ENCODE data around the gene CERS6.

The CERS6 gene

GRCh38 chr2:168738062-168738461 lies 282.0 kb downstream of the CERS6 start:
- Histone ChIP-seq H3K4me3 (ENCODE audit: low read depth in 1 of 5, low read length in 5 of 5) (no peak overlapping the region), H3K27ac (ENCODE audit: low read depth, low read length) (no peak overlapping the region), H3K9ac (ENCODE audit: low read length in 5 of 5) (no peak overlapping the region), H3K27me3 (ENCODE audit: control insufficient read depth in 5 of 5, insufficient read depth in 4 of 5, low read length in 5 of 5) (no peaks in the 10 kb centered on the region), H3K9me3 (ENCODE audit: control insufficient read depth in 5 of 5, low read length in 5 of 5) (no peaks in the 10 kb centered on the region), H3K36me3 (ENCODE audit: control insufficient read depth in 5 of 5, insufficient read depth in 5 of 5, low read length in 5 of 5) (no peaks in the 10 kb centered on the region), H3K4me1 (ENCODE audit: control insufficient read depth in 5 of 5, insufficient read depth in 5 of 5, low read length in 5 of 5) (no peaks in the 10 kb centered on the region)

- H3K9ac ChIP-seq (ENCODE audit: low read length in 5 of 5): no peak overlapping the region
- no peaks in the 10 kb centered on the region for H3K9me3 ChIP-seq (ENCODE audit: control insufficient read depth in 5 of 5, low read length in 5 of 5)
- H3K27ac ChIP-seq (ENCODE audit: low read depth, low read length): no peak overlapping the region
- H3K4me1 ChIP-seq (ENCODE audit: control insufficient read depth in 5 of 5, insufficient read depth in 5 of 5, low read length in 5 of 5): peaks cover 0 to 3% (median 0%) of the 10 kb centered on the region in 5 donors
- H3K36me3 ChIP-seq (ENCODE audit: control insufficient read depth in 5 of 5, insufficient read depth in 5 of 5, low read length in 5 of 5): no peaks in the 10 kb centered on the region
- no peak overlapping the region for H3K4me3 ChIP-seq (ENCODE audit: low read depth in 1 of 5, low read length in 5 of 5)
- no peaks in the 10 kb centered on the region for H3K27me3 ChIP-seq (ENCODE audit: control insufficient read depth in 5 of 5, insufficient read depth in 4 of 5, low read length in 5 of 5)
Measured at GRCh38 chr2:168740360-168740759, 284.3 kb downstream of the CERS6 start.

DNA sequence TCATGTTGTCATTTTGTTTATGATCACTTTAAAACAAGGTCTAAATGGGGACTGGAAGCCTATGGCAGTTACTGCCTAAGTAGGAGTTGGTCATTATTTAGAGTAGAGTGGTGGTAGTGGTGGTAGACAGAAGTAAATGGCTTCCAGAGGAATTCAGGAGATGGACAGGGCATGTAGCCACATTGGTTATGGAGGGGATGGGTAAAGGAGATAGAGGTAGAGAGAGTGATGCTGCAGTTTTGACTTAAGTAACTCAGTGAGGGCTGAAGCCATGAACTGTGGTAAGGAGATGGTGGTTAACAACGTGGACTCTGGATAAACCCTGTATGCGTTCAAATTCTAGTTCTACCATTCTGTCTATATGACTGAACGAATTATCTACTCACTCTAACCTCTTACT lies 284.7 kb downstream of the CERS6 start:
- Histone ChIP-seq H3K36me3 (ENCODE audit: control insufficient read depth in 5 of 5, insufficient read depth in 5 of 5, low read length in 5 of 5) (no peaks in the 10 kb centered on the region), H3K9me3 (ENCODE audit: control insufficient read depth in 5 of 5, low read length in 5 of 5) (no peaks in the 10 kb centered on the region), H3K27me3 (ENCODE audit: control insufficient read depth in 5 of 5, insufficient read depth in 4 of 5, low read length in 5 of 5) (no peaks in the 10 kb centered on the region), H3K9ac (ENCODE audit: low read length in 5 of 5) (no peak overlapping the region), H3K27ac (ENCODE audit: low read depth, low read length) (no peak overlapping the region), H3K4me1 (ENCODE audit: control insufficient read depth in 5 of 5, insufficient read depth in 5 of 5, low read length in 5 of 5) (peaks cover 0 to 3% (median 0%) of the 10 kb centered on the region in 5 donors), H3K4me3 (ENCODE audit: low read depth in 1 of 5, low read length in 5 of 5) (no peak overlapping the region)

DNA sequence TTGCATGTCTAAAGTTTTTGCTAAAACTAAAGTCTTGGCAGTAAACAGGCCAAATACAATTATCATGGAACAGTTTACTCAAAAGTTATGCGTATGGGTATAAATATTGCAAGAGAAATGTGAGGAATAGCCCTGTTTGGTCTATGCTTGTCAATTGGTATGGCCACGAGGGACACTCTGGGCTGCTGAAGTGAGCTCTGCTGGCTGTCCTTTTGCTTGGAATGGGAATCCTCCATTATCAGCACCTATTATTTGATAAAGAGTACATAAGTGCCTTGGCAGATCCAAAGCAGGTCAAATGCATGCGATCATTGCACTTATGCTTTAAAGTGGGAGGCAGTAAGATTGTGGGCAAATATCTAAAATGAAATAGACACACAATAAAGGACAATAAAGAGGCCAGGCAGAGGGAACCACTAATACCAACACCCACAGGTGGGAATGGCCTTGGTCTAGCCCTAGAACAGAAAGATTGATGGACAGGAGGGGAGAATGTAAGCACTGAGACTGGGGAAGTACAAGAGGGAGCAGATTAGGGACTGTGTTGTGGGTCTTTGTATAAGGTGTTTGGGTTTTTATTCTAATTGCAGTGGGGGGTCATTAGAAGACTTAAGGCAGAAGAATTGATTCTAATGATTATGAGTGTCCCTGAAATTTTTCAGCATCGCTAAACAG lies 286.3 kb downstream of the CERS6 start:
- Histone ChIP-seq H3K27ac (ENCODE audit: low read depth, low read length) (no peak overlapping the region), H3K4me1 (ENCODE audit: control insufficient read depth in 5 of 5, insufficient read depth in 5 of 5, low read length in 5 of 5) (peaks cover 0 to 3% (median 0%) of the 10 kb centered on the region in 5 donors), H3K9me3 (ENCODE audit: control insufficient read depth in 5 of 5, low read length in 5 of 5) (no peaks in the 10 kb centered on the region), H3K36me3 (ENCODE audit: control insufficient read depth in 5 of 5, insufficient read depth in 5 of 5, low read length in 5 of 5) (no peaks in the 10 kb centered on the region), H3K27me3 (ENCODE audit: control insufficient read depth in 5 of 5, insufficient read depth in 4 of 5, low read length in 5 of 5) (no peaks in the 10 kb centered on the region), H3K9ac (ENCODE audit: low read length in 5 of 5) (no peak overlapping the region), H3K4me3 (ENCODE audit: low read depth in 1 of 5, low read length in 5 of 5) (no peak overlapping the region)

GRCh38 chr2:168744844-168745243 lies 288.8 kb downstream of the CERS6 start:
- Histone ChIP-seq H3K9me3 (ENCODE audit: control insufficient read depth in 5 of 5, low read length in 5 of 5) (no peaks in the 10 kb centered on the region), H3K4me3 (ENCODE audit: low read depth in 1 of 5, low read length in 5 of 5) (no peak overlapping the region), H3K9ac (ENCODE audit: low read length in 5 of 5) (no peak overlapping the region), H3K4me1 (ENCODE audit: control insufficient read depth in 5 of 5, insufficient read depth in 5 of 5, low read length in 5 of 5) (peaks cover 0 to 3% (median 0%) of the 10 kb centered on the region in 5 donors), H3K27ac (ENCODE audit: low read depth, low read length) (no peak overlapping the region), H3K27me3 (ENCODE audit: control insufficient read depth in 5 of 5, insufficient read depth in 4 of 5, low read length in 5 of 5) (no peaks in the 10 kb centered on the region), H3K36me3 (ENCODE audit: control insufficient read depth in 5 of 5, insufficient read depth in 5 of 5, low read length in 5 of 5) (no peaks in the 10 kb centered on the region)

GRCh38 chr2:168748461-168748860 lies 292.4 kb downstream of the CERS6 start:
- no peak overlapping the region for H3K4me3 ChIP-seq (ENCODE audit: low read depth in 1 of 5, low read length in 5 of 5)
- no peaks in the 10 kb centered on the region for H3K9me3 ChIP-seq (ENCODE audit: control insufficient read depth in 5 of 5, low read length in 5 of 5)
- H3K27ac ChIP-seq (ENCODE audit: low read depth, low read length): no peak overlapping the region
- peaks cover 0 to 3% (median 0%) of the 10 kb centered on the region in 5 donors for H3K4me1 ChIP-seq (ENCODE audit: control insufficient read depth in 5 of 5, insufficient read depth in 5 of 5, low read length in 5 of 5)
- no peaks in the 10 kb centered on the region for H3K27me3 ChIP-seq (ENCODE audit: control insufficient read depth in 5 of 5, insufficient read depth in 4 of 5, low read length in 5 of 5)
- H3K36me3 ChIP-seq (ENCODE audit: control insufficient read depth in 5 of 5, insufficient read depth in 5 of 5, low read length in 5 of 5): no peaks in the 10 kb centered on the region
- H3K9ac ChIP-seq (ENCODE audit: low read length in 5 of 5): no peak overlapping the region

DNA sequence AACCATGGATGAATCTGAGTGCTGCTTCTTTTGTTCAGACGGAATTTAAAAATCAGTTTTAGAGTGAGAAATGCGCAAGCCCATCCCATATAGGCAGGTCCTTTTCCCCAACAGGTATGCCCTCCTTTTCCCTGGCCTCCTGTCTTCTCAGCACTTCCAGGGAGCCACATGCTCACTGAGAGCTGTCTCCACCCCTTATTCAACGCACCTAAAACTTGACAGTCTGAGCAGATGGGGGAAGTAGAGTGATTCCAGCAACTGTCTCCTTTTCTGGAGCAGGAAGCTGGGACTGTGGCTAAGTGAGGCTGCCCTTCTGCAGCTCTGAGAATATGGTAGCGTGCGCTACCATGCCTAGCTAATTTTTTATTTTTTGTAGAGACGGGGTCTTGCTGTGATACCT lies 293.2 kb downstream of the CERS6 start:
- H3K27ac ChIP-seq (ENCODE audit: low read depth, low read length): no peak overlapping the region
- H3K4me3 ChIP-seq (ENCODE audit: low read depth in 1 of 5, low read length in 5 of 5): no peak overlapping the region
- H3K4me1 ChIP-seq (ENCODE audit: control insufficient read depth in 5 of 5, insufficient read depth in 5 of 5, low read length in 5 of 5): peaks cover 0 to 3% (median 0%) of the 10 kb centered on the region in 5 donors
- H3K27me3 ChIP-seq (ENCODE audit: control insufficient read depth in 5 of 5, insufficient read depth in 4 of 5, low read length in 5 of 5): no peaks in the 10 kb centered on the region
- peaks cover 0 to under 1% (median 0%) of the 10 kb centered on the region in 5 donors for H3K36me3 ChIP-seq (ENCODE audit: control insufficient read depth in 5 of 5, insufficient read depth in 5 of 5, low read length in 5 of 5)
- no peaks in the 10 kb centered on the region for H3K9me3 ChIP-seq (ENCODE audit: control insufficient read depth in 5 of 5, low read length in 5 of 5)
- H3K9ac ChIP-seq (ENCODE audit: low read length in 5 of 5): peak overlapping the region in 1 of 5 donors; percentile 19

GRCh38 chr2:168751104-168751740 lies 295.1 kb downstream of the CERS6 start:
- no peaks in the 10 kb centered on the region for H3K9me3 ChIP-seq (ENCODE audit: control insufficient read depth in 5 of 5, low read length in 5 of 5)
- H3K27me3 ChIP-seq (ENCODE audit: control insufficient read depth in 5 of 5, insufficient read depth in 4 of 5, low read length in 5 of 5): no peaks in the 10 kb centered on the region
- H3K4me1 ChIP-seq (ENCODE audit: control insufficient read depth in 5 of 5, insufficient read depth in 5 of 5, low read length in 5 of 5): peaks cover 0 to under 1% (median 0%) of the 10 kb centered on the region in 5 donors
- no peak overlapping the region for H3K27ac ChIP-seq (ENCODE audit: low read depth, low read length)
- H3K9ac ChIP-seq (ENCODE audit: low read length in 5 of 5): no peak overlapping the region
- peaks cover 0 to 6% (median 0%) of the 10 kb centered on the region in 5 donors for H3K36me3 ChIP-seq (ENCODE audit: control insufficient read depth in 5 of 5, insufficient read depth in 5 of 5, low read length in 5 of 5)
- no peak overlapping the region for H3K4me3 ChIP-seq (ENCODE audit: low read depth in 1 of 5, low read length in 5 of 5)

- Histone ChIP-seq H3K4me1 (ENCODE audit: control insufficient read depth in 5 of 5, insufficient read depth in 5 of 5, low read length in 5 of 5) (peaks cover 0 to 9% (median 0%) of the 10 kb centered on the region in 5 donors), H3K9me3 (ENCODE audit: control insufficient read depth in 5 of 5, low read length in 5 of 5) (no peaks in the 10 kb centered on the region), H3K36me3 (ENCODE audit: control insufficient read depth in 5 of 5, insufficient read depth in 5 of 5, low read length in 5 of 5) (peaks cover 0 to 6% (median 0%) of the 10 kb centered on the region in 5 donors), H3K4me3 (ENCODE audit: low read depth in 1 of 5, low read length in 5 of 5) (no peak overlapping the region), H3K9ac (ENCODE audit: low read length in 5 of 5) (no peak overlapping the region), H3K27me3 (ENCODE audit: control insufficient read depth in 5 of 5, insufficient read depth in 4 of 5, low read length in 5 of 5) (no peaks in the 10 kb centered on the region), H3K27ac (ENCODE audit: low read depth, low read length) (no peak overlapping the region)
Measured at GRCh38 chr2:168752361-168752760, 296.3 kb downstream of the CERS6 start.

DNA sequence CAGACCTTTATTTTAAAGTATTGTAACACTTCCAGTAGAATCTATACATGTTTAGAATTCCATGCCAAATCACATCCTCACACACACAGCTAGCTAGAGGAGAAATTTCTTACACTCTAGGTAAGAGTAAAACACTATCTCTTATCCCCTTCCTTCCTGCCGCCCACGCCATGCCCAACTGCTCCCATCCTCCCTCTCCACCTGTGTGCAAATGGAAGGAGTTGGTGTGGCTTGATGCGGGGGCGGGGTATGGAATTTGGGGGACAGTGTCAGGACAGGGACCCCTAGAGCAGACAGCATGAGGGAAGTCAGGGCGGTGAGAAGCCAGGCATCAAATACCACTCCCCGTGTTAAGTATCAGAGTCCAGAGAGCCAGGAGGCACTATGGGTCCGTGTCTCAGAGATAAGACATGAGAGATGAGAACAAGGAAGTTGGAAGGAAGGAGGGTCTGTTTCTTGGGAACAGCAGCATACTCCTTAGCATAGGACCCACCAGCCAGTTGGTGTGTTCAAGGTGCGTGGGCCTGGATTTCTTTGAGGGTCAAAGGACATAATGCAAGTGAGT lies 297.8 kb downstream of the CERS6 start:
- Histone ChIP-seq H3K36me3 (ENCODE audit: control insufficient read depth in 5 of 5, insufficient read depth in 5 of 5, low read length in 5 of 5) (peaks cover 0 to 6% (median 0%) of the 10 kb centered on the region in 5 donors), H3K27me3 (ENCODE audit: control insufficient read depth in 5 of 5, insufficient read depth in 4 of 5, low read length in 5 of 5) (no peaks in the 10 kb centered on the region), H3K4me1 (ENCODE audit: control insufficient read depth in 5 of 5, insufficient read depth in 5 of 5, low read length in 5 of 5) (peaks cover 0 to 10% (median 0%) of the 10 kb centered on the region in 5 donors), H3K27ac (ENCODE audit: low read depth, low read length) (no peak overlapping the region), H3K4me3 (ENCODE audit: low read depth in 1 of 5, low read length in 5 of 5) (no peak overlapping the region), H3K9me3 (ENCODE audit: control insufficient read depth in 5 of 5, low read length in 5 of 5) (no peaks in the 10 kb centered on the region), H3K9ac (ENCODE audit: low read length in 5 of 5) (no peak overlapping the region)
